Tibial nerve (tissue), 4 donors: ENCODE results near the gene LCN9.

Experiments used
- CTCF ChIP-seq, 5 experiments: fragments of 200-600 bp in 3 of 5; fragments of 450-650 bp in 2 of 5; sonication (generic) in 3 of 5; IDR thresholded peaks; one replicate each; pipeline ENCODE4 v1.5.1; 2016 to 2019; ENCODE audit warnings: antibody characterized with exemption in 5 of 5, mild to moderate bottlenecking in 3 of 5, moderate library complexity in 2 of 5
- EP300 ChIP-seq, 2 donors: sonication (generic); formaldehyde crosslinking; IDR thresholded peaks; one replicate each; pipeline ENCODE4 v1.6.1; 2017; ENCODE audit warnings: antibody characterized with exemption in 2 of 2, mild to moderate bottlenecking in 1 of 2
- POLR2A ChIP-seq, 2 donors: fragments of 450-650 bp; IDR thresholded peaks; one replicate each; pipeline ENCODE4 v1.6.1; 2017; ENCODE audit warnings: antibody characterized with exemption in 2 of 2, mild to moderate bottlenecking in 2 of 2, moderate library complexity in 2 of 2

GRCh38 chr9:135683401-135684034, 20.4 kb downstream of the LCN9 start:
- no peak for TF ChIP-seq POLR2A (IDR thresholded peaks at IDR 0.05)
- TF ChIP-seq CTCF (IDR thresholded peaks at IDR 0.05), result no peak
- no peak for TF ChIP-seq EP300 (IDR thresholded peaks at IDR 0.05)
